HL-60/S4 (cell line): Measurements from ENCODE around the gene NPAS3.

Experiments
- in situ Hi-C: fragments of 300-500 bp; cut with MboI; formaldehyde crosslinking; loops from 2 replicates; pipeline ENCODE4 v1.14.3; 2022; ENCODE audit warnings: low sequenced_read_pairs

The NPAS3 gene

DNA sequence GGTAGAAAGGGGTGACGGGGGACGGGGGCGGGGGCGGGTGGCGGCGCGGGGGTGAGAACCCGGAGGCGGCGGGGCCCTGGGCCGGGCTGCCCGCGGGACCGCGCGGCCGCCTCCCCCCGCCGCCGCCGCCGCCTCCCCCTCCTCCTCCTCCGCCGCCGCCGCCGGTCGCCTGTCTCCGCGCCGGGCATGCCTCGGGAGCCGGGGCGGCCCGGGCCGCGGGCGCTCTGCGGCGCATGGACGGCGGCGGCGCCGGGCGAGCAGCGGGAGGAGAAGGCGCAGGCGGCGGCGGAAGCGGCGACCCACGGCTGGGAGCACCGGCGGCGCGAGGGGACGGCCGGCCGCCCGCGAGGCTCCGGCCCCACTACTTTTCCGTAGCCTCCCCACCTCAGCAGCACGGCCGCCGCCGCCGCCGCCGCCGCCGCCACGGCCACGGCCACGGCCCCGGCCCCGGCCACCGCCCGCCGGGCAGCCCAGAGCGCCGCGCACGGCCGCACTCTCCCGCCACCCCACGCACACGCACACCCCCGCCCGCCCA is at the start of gene NPAS3:
TSS of gene NPAS3 (plus strand) at position 161 of the 535 bp plus-strand sequence.
- in situ Hi-C loops, result no loop called here

DNA sequence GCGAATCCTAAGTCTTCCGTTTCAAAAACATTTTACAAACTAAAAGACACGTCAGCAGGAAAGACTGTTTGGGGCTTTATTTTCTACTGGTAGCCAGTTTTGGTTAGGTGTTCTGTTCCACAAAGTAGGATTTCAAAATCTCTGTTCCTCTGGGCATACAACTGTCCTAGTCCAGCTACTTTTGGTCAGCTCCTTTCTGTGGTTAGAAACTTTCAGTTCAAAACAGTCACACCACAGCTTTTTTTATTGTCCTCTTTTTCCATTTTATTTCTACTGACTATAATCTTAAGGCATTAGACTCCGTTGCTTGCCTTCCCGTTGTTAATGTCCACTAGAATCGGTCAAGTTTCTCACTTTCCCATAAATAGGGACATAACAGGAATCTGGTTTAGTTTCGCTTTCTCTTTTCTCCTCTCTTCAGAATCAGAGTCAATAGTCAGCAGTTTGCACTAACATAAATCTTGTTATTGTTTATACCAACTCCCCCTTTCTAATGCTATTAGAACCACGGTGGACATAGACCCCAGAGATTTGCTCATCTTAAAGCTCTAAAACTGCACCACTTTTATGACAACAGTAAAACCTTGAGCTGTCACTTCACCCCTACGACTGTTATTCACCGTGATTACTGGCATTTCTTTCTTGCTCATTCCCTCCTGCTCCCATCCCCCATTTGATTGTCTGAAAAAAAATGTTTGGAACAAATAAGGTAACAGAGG is 41.5 kb upstream of the NPAS3 start:
- in situ Hi-C loops, result no loop called here

DNA sequence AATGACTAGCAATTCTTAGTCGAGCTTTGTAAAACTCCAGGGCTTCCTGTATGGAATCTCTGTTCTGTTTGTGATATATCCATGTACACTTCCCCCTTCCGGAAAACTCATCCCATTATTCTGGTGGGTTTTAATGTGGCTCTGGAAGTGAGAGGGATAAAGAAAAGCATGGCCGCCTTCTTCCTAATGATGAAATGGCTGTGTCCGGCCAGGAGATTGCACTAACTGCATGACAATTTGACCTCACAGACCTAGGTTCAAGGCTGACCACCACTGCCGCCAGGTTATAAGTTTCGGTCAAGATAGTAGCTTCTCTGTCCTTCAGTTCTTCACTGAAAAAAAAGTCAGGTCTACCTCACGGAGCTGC is 41.0 kb upstream of the NPAS3 start:
- in situ Hi-C loops, result no loop called here

DNA sequence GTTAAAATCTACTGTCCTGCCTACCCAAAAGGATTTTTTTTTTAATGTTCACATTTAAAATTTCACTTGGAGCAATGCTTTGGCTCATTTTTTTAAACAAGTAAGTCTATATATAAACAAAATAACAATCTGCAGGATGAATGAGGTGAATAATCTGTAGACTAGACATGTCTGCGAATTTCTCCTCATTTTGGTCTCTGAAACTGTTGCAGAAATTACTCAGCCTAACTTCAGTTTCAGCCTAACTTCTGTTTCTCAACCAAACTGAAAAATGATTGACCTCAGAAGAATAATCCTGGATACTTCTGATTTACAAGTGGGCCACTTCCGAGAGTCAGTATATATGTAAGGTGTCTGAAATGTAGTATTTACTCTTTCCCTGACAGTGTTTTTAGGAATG is 39.8 kb upstream of the NPAS3 start:
- in situ Hi-C loops, result no loop called here

DNA sequence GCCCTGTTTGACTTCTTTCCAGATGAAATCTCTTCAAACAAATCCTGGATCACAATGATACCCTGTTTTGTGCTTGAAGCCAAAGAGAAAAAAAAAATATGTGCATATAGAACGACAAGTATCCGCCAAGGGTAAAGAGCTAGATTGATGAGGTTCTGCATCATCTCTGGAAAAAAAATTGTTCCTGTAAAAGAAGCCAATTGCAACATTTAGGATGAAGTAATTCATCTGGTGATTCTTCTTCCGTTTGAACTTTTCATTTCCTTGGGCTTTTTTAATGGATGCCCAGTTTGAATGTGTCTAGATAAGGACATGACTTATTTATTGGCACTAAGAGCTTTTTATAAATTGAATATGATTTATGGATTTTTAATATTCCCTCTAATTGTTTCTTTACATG is 38.1 kb upstream of the NPAS3 start:
- in situ Hi-C loops, result no loop called here

DNA sequence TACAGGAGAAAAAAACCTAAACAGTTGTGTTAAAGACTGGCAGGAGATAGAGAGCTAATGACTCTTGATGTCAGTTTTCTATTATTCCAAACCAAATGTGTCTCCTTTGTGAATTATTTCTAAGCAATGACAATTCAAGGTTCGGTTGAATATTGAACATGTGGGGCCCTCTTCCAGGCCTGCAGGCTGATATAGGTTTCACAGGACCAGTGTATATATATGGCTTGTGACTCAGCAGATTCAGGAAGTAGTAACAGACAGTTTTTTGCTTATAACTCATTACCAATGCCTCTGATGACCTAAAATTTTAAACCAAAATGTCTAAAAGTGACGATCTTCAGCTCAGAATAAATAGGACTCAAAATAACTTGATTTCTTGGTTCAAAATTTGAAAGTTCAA is 33.7 kb upstream of the NPAS3 start:
- in situ Hi-C loops, result no loop called here

DNA sequence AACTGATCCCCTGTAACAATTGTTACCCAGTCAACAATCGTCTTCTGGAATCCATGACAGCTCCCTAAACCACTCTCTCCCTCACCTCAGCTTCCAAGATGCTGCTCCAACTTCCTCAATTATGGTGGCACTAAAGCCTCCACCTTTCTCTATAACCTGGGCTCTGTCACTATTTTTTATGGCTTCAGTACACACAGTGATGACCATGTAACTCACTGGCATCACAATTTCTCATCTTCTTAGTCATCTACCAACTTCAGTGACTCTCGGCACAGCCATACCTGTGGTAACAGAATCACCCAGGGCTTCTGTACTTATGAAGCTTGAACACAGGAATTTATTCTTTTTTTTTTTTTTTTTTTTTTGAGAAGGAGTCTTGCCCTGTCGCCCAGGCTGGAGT is 32.0 kb upstream of the NPAS3 start:
- in situ Hi-C loops, result no loop called here

DNA sequence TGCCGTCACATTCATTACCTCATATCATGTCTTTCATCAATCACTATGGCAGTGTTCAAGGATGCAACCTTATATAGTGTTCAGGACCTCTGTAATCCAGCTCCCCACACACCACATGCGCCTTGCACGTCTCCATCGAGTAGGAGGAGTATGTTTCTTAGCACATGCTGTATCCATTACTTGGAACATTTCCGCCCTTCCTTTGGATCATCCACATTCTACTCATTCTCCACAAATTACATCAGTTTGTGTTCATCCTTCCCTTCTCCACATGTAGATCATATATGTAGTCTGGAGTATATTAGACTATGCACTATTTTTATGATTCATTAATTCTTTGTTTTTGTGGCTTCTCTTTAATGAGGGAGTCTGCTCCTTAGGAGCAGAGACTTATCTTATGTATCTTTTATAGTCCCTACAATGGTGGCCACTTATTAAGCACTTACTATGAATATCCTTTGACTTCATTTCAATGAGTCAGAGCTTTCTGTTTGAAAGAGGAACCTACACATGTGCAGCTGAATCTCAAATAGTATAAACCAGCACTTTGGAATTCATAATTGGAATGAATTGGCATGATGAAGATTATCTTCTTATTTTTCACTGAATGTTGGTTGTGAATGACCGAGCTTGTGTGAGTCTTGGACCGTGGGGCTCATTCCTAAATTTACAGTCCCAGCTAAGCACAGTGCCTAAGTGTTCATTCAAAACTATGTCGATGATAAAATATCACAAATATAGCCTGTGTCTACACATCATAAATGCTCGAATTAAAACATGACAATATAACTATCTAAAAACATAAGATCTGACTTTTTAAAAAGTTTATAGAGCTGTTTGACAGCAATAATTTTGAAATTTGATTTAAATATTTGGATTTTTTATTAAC is 30.2 kb upstream of the NPAS3 start:
- in situ Hi-C loops, result no loop called here

DNA sequence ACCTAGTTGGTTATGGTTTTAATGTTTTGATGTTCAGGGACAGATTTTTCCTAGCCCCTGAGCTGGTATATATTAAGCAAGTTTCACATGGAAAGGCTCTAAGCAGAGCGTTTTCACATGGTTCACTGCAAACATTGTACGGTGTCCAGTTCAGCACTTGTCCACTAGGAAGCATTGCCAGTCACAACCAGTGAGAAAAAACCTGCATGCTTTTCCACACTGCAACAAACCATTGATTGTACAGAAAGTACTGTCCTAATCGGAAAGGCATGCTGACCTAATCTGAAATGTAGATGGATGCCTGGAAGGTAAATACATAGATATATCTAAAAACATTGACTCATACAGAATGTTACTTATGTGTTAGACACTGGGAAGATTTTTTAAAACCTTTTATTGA is 25.0 kb upstream of the NPAS3 start:
- in situ Hi-C loops, result no loop called here

DNA sequence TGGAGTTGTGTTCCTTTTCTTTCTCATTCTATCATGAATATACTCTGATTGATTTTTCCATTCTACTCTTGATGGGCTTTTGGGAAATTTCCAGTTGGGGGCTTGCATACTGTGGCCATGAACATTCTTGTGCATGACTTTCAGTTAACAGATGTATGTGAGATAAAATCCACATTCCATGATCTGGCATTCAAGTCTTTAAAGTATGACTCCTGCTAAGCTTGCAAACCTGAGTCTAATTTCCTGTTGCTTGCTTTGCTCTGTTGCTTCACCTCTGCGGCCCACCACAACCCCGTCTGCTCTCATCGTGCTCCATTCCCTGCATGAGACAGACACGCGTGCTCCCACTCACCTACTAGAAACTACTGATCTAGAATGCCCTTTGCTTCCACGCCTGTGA is 24.3 kb upstream of the NPAS3 start:
- in situ Hi-C loops, result no loop called here

DNA sequence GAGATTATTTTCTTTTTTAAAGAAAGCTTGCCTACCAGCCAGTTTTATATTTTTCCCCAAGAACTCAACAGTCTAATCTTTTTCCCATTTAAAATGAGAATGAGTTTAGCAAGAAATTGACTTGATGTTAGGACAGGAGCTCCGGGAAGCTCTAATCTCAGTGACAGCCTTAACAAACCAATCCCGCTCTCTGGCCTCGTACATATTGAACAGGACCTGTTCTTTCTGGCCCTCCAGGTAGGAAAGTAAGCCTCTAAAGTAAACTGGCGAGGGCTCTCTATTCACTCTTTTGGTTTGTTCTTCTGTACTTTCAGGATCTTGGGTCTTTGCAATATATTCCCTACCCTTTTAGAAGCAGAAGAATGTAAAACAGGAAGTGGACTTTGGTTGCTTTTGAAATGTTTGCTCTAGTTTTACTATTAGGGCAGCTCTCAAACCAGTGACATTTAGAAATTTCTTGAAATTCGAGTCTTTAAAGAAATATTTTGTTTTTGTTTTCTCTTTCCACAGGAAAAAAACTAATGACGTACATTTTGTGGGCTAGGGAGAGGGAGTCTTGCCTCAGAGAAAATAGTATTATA is 17.9 kb upstream of the NPAS3 start:
- in situ Hi-C loops, result no loop called here

DNA sequence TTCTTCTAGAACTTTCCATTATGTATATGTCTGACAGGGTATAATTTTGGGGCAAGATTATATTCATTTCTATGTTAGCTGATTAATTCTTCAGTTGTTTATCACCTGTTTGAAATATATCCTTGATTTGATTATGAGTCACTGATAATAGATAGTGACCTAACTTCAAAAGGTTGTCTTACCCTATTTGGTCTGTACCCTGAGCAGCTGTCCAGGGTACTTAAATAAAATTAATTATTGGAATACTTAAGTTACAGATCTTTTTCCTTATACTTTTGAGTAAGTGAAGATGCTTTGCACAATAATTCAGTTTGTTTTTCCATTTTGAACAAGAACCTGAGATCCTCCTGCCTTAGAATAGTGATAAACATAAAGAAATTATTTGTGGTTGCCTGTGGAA is 13.2 kb upstream of the NPAS3 start:
- in situ Hi-C loops, result no loop called here

DNA sequence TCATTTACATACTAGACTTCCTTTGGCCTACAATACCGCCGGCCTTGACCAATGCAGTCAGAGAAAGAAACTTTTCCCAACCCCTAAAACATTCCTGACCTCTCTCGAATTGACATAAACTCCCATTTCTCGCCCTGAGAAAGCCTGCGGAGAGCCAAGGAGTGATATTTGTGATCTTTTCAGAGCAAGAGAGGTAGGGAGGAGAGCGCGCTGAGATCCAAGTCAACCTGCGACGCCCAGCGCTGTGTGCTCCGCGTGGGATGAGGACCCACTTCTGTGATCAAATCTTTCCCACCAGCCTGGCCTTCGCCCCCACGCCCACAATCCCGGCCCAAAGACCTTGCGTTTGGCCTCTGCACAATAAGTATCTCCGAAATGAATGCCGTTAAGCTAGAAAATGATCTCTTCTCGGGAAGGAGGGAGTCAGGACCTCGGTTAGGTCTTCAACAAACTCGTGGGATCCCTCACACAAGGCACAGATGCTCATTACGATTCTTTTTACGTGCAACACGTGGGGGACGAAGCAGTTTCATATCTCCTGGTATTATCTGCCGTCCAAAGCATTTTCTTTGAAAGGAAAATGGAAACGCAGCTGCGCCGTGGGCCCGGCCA is 6.3 kb upstream of the NPAS3 start:
- in situ Hi-C loops, result no loop called here

DNA sequence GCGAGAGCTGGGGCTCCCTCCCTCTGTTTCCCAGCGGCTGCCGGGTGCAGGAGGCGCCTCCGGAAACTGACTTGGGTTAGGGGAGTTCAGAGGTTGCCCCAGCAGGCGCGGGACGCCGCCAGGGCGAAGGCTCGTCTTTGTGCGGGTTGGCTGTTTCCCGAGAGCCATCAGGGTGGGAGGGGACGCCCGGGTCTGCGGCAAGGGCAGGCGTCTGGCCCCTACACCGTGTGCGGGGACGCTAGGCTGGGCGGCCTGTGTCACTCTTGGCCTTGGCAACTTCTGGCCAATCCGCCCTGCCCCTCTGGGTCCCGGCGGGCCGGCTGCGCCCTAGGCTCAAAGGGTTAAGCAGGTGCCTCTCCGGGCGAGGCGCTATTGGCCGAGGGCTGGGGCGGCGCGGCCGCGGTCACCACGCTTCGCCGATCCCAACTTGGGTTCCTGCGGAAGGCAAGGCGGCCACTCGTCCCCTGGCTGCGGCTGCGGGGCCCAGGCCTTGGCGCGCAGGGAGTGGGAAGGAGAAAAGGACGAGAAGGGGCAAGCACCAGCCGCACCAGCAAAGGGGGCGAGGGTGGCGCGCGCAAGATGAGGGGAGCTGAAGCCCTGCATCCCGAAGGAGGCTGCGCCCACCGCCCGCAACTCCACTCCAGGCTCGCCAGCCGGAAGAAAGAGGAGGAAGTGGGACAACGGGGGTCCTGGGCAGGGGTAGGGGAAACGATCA is 5.6 kb upstream of the NPAS3 start:
- in situ Hi-C loops, result no loop called here

DNA sequence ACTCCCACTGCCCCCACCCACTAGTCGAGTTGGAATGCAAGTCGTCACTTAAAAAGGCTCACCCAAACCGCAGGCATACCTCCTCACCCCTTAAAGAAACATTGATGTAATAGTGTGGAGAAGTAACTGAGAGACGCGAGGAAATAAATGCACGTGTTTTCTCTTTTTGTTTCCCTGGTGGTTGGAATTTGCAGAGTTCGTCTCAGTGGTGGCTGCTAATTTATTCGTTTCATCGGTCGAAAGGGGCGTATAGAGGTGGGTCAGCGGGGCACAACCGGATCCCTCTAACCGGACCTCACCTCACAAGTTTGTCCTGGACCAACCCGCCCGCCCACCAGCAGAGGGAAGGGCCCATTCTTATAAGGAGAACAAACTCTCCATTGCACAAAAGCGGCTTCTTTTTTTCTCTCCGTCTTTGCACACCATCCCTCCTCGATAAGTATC is 5.0 kb upstream of the NPAS3 start:
- in situ Hi-C loops, result no loop called here

DNA sequence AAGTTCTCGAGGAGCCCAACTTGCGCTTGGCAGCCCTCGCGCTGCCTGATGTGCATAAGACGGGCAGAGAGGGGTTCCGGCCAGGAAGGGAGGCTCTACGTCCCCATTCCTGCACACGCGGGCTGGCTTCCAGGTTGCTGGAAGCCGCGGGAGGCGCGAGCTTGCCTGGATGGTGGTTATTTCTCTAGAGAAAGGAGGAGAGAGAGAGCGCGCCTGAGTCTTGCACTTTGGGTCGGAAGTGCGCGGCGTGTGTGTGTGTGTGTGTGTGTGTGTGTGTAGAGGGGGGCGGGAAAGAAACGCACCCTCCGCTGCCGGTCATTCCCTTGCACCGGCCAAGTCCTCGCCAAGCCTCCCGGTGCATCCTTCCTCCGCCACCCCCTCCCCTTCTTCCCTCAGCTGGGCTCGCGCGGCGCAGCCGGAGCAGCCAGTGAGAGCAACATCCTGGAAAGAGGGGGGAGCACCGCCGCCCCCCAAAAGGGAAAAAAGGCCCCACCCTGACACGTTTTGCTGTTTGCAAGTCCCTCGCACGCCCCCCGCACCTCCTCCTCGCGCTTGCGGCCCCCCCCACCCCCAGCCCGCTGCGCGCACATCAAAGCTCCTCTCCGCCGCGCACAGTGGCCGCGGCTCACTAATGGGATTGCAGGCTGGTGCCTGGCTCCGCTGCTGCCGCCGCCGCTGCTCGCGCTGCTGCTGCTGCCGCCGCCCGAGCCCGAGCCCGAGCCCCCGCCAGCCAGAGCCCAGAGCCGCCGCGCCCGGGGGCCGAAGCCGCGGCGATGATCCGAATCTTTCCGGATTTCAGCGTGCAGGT is 4.4 kb upstream of the NPAS3 start:
- in situ Hi-C loops, result no loop called here

DNA sequence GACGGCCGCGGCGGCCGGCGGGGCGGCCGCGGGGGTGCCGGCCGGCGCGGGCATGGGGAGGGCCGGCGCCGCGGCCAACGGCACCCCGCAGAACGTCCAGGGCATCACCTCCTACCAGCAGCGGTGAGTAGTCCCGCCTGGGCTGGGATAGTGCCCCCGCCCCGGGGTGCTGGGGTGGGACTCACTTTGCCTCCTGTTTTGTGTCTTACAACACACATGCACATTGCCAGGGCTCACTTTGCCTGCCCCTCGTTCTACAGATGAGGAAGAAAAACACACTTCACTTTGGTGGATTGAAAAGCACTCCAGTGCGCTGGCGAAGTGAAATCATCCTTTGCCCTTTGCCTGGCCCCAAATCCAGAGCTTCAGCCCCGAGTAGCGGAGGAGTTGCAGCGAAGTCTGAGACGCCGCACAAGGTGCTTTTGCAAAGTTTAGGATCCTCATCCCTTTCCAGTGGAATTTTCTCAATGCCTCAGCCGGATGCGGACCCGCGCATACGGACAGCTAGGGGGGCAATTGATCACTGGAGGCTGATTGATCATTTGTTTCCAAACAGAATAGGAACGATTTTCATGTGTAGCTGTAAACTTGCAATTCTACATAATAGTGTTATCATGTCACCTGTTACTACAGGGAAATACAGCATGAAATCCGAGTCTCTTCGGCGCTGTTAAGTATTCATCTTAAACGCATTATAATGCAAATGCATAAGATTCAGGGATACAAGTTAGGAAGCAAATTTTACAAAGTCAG is 3.6 kb upstream of the NPAS3 start:
- in situ Hi-C loops, result no loop called here

DNA sequence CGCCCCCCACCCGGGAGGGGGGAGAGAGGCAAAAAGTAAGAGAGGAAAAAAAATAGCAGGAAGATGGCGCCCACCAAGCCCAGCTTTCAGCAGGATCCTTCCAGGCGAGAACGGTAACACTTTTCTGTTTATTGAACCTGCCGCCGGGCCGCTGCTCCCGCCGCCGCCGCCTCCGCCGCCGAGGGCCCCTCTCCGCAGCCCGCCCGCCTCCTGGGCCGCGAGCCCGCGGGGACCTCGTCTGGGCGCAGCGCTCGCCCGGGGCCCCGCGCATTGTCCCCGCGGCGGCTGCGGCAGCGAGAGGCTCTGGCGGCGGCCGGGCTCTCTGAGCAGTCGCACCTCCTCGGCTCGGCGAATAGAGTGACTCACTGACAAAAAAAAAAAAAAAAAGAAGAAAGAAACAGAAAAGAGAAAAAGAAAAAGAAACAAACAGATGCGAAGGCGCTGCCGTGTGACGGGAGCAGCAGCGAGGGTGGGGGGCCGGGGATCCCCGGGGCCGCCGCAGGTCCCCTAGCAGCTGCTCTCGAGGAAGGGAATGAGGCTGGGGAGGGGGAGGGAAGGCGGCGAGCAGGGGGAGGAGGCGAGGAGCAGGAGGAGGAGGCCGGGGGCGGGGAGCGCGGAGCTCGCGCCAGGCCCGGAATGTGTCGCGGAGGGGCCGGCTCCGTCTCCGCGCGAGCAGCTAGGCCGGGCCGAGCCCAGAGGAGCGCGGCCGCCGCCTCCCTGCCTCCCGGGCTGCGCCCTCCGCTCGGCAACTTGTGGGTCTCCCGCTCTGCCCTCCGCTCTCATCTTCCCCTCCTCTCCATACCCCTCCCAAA is 781 bp downstream of the NPAS3 start:
- in situ Hi-C loops, result no loop called here
